HG03520 (cell line): ENCODE measurements around the gene GSG1L.

ENCODE experiments used
- ATAC-seq: cut with Tn5 transposase; IDR thresholded peaks from one replicate; pipeline ENCODE4 v1.9.1; 2021; ENCODE audit warnings: mild to moderate bottlenecking, moderate library complexity; ENCODE audit not compliant: unreplicated experiment

GSG1L gene

GRCh38 chr16:27778926-27779570 is 284.5 kb downstream of the GSG1L start:
- ATAC-seq: no peak

DNA sequence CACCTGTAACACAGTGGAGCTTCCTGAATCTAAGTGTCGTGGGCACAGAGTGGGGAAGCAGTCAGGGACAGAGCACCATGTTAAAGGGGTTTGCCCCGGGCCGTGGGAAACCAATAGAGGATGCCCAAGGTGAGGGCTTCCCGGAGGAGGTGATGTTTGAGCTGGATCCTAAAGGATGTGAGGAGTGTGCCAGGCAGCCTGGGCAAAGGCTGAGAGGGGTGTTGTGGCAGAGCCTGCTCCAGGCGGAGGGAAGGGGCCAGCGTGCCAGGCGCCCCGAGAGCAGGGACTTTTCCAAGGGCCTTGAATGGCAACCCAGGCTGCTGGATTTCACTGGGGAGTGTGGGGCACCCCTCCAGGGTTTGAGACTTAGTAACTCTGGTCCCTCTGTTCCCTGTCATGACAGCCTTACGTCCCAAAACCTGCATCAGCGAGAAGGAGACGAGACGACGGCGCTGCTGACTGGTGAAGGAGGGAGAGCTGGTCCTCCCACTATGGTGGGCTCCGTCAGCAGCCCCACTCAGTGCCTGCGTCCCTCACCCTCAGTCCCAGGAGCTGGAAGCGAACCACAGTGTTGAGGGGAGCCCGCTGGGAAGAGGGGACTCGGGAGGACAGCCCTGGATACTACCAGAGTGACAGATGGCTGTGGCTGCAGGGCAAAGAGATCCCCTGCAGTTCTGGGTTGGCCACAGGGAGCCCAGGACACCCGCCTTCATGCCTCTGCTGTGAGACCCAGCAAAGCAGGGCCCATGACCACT is 285.2 kb downstream of the GSG1L start:
- ATAC-seq: no peak

GRCh38 chr16:27777527-27777926 is 286.0 kb downstream of the GSG1L start:
- ATAC-seq: no peak

DNA sequence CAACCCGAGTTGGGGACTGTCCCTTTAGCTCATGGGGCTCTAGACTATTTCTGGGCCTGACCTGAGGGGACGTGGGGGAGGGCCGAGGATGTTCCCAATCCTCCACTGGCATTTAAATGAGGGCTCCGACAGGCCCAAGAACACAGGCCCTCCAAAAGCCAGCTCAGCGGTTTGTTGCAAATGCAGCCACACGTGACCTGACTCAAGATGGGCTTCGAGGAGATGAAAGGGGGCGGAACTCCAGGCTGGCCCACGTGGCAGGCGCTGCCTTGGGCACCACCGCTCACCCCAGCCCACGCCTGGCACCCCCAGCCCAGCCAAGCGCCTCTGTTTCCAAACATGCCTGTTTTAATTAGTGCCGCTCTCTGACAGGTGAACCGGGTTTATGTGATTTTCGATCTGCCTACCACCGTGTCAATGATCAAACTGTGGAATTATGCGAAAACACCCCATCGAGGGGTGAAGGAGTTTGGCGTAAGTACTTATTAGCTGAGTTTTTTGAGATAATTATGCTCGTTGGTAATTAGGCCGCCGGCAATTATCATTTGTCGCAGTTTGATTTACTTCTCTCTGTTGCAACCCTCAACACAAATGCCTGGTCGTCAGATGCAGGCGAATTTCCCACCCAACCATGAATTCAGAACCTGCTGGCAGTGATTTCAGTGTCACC is 286.8 kb downstream of the GSG1L start:
- ATAC-seq: no peak

- ATAC-seq: no peak
Observed at GRCh38 chr16:27775254-27775653, 288.3 kb downstream of the GSG1L start.

GRCh38 chr16:27774779-27775178 is 288.7 kb downstream of the GSG1L start:
- ATAC-seq: no peak

GRCh38 chr16:27773344-27773743 is 290.2 kb downstream of the GSG1L start:
- ATAC-seq: no peak

GRCh38 chr16:27772093-27772825 is 291.3 kb downstream of the GSG1L start:
- ATAC-seq: no peak

GRCh38 chr16:27771201-27771910 is 292.2 kb downstream of the GSG1L start:
- no peak for ATAC-seq

DNA sequence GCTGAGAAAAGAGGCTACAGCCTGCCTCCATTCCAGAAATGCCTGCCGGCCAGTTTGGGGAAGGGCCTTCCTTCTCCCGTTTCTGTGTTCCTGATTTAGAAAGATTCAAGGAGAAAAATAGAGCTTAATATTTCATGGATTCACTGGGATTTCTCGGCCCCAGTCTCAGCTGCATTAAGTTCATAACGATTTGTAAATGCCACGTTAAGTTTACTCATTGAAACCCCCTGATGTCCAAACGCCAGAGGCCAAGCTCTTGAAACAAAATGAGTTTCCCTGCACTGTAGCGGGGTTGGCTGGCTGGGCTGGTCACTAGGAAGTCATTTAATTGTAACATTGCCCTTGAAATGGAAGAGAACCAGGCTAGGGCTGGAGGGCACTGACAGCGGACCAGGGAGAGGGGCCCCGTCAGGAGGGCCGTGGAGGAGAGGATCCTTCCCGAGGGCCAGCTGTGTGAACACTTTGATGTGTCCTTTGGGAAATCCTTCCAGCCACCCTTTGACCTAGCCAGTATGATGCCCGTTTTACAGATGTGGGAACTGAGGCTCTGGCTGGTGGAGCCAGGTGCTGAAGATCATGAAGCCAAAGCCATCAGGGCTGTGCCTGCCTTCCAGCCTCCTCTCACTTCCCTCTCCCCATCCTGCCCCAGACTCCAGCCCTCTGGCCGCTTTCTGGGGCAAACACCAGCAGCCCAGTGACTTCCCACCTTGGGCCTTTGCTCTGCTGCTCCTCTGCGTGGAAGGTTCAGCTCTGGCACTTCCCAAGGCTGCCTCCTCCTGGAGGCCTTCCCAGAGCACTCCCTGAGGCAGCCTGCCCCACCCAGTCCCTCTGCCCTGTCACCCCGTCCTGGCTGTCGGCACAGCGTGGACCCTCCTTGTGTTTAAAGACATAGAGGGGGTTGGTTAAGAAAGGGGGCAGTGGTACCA is 293.0 kb downstream of the GSG1L start:
- no peak for ATAC-seq

DNA sequence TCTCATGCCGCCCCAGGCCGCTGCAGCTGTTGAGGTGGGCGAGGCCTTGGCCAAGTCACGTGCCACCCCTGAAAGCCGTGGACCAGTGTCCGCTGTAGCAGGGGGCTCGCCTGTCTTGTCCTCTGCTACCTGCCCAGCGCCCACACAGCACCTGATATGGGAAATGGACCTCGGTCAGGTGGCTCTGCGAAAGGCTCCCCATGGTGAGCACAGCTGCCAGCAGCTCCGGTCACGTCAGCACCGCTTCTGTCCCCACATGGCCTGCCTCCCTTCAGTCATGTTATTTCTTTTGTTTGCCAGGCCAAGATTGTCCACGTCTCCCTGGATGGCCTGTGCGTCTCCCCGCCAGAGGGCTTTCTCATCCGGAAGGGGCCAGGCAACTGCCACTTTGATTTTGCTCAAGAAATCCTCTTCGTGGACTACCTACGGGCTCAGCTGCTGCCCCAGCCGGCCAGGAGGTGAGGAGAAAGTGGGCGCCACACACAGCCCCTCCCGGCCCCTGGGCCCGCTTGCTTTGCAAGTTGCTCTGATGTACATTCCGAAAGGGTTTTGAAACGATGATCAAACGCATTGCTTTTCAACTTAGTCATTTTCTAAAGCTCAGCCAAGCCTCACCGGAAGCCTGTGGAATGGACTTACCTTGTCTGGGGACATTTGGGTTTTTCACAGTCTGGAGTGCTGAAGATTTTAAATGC is 293.8 kb downstream of the GSG1L start:
- no peak for ATAC-seq

DNA sequence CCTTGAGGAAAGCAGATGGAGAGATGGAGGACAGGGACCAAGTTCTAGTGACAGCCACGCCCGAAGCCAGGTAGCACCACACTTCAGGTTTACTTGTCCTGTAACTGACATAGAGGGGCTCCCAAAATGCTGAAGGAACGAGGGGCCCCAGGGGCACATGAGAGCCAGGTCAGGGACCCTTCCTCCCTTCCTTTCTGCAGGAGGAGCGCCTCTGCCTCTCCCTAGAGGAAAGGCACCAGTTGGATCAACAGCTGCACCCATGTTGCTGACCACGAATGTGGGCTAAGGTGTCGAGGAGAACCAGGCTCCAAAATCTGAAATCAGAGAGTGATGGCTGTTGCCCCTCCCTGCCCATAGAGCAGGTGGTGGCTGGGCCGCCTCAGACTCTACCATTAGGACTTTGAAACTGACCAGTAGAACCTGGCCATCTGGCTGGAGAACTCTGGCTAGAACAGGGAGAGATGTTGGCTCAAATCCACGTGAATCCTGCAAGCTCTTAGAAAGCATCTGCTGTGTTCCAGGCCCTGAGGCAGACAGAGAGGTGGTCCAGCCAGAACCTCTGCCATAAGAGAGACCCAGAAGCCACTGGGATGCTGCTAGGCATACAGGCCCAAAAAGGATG is 294.8 kb downstream of the GSG1L start:
- no peak for ATAC-seq

- ATAC-seq: no peak
Observed at GRCh38 chr16:27767971-27768591, 295.4 kb downstream of the GSG1L start.

- no peak for ATAC-seq
Observed at GRCh38 chr16:27767081-27767480, 296.4 kb downstream of the GSG1L start.

GRCh38 chr16:27766236-27766925 is 297.1 kb downstream of the GSG1L start:
- ATAC-seq: no peak

DNA sequence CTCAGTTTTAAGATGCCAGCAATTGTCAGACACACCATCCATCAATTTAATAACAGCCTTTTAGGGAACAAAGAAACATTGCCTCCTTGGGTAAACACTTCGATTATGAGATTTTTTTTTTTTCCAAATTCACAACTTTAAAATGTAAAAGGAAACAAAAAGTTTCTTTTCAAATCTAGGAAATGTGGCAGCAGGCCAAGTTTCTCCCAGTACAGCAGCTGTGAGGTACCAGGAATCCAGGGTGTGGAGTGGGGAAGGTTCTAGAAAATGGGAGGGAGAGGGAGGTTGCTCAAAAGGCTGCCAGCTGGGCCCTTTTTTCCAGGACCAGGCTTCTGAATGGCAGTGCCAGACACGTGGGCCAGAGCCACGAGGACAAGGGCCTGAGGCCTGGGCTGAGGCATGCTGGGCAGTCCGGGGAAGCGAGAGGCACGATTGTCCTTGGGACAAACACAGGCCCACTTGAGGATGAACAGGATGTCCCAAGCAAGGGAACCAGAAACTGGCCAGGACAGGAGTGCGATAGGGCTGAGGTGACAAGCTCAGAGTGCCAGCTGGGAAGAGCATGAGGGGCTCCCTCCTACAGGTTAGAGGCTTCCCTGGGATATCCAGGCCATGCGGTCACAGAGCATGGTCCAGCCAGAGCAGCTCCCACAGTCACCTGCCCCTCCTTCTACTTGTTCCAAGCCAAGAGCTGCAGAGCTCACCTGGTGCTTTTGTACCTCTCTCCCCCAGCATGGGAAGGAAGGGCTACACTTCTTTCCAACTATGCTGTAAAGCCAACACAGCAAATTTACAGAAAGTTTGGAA is 298.4 kb downstream of the GSG1L start:
- no peak for ATAC-seq

DNA sequence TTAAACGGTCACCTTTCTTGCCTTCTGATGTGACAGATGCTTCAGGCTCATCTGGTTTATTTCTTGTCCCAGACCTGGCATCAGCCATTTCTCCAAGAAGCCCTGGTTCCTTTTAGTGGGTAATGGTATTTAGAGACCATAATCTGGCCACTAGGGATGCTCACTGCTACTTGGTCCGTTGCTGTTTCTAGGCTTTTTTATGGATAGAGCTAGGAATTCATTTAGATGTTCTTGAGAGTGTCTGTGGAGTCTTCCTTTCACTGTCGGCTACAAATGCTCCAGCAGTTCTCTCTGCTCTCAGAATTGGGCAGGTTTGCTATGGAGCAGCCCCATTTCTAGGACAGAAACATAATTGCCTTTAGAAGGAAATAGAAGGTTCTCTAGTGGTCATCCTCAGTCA is 299.1 kb downstream of the GSG1L start:
- ATAC-seq: no peak
